Stimulated activated naive CD8-positive, alpha-beta T cell treated with anti-CD3 and anti-CD28 coated beads, Interleukin-15, Interleukin-2, amounts not matched to agents 100 U/mL and 50 U/mL, for 24 hours (primary cell): Measurements from ENCODE around the gene MAP3K2.

Experiments
- ATAC-seq: fragments of 150-1000 bp; cut with Tn5 transposase; one replicate; pipeline ENCODE4 v1.10.0; 2021
- DNase-seq: peaks from one replicate; pipeline ENCODE4 v3.0.0; 2021

Gene MAP3K2

DNA sequence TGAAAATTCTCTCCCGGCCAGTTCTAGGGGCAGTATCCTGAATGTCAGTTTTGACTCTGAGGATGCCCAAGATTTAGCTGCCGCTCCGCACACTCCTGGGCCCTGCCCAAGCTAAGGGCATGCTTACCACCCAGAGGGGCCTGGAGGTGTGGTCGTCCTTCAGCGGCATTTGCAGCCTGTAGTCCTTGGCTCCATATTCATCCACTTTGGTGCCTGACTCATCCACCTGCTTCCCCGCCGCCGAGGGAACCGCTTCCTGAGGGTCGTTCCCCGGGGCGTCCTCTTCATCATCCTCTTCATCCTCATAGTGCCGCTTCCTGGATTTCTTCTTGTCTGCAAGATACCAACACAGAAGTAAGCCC lies 94.4 kb downstream of the MAP3K2 start:
- peak; percentile 12 for ATAC-seq
- DNase-seq = no peak

DNA sequence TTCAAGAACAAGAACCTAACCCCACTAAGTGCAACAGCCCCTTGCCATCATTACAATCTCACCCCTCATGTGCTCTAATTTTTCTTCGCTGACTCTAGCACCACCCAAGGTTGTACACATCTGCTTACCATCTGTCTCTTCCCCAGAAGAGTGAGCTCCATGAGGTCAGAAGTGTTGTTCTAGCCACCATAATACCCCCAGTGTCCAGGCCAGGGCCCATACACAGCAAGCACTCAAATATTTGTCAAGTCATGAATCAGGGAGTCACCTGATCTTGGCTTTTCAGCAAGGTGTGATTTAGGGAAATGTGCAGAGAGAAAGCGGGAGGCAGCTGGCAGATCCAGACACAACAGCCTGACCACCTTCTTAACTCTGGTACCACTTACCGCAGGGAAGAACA lies 99.5 kb downstream of the MAP3K2 start:
- ATAC-seq = no peak
- DNase-seq = no peak

DNA sequence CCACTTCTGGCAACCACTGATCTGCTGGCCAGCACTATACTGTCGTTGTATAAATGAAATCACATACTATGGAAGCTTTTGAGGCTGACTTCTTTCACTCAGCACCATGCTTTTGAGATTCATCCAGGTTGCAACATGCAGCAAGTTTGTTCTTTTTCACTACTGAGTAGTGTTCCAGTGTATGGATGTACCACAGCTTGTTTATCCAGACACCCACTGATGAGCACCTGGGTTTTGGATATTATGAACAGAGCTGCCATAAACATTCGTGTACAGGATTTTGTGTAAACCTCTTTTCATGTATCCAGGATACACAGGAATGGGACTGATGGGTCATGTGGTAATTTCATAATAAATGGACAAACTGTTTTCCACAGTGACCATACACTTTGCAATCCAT lies 104.5 kb downstream of the MAP3K2 start:
- DNase-seq (no peak), ATAC-seq (no peak)

DNA sequence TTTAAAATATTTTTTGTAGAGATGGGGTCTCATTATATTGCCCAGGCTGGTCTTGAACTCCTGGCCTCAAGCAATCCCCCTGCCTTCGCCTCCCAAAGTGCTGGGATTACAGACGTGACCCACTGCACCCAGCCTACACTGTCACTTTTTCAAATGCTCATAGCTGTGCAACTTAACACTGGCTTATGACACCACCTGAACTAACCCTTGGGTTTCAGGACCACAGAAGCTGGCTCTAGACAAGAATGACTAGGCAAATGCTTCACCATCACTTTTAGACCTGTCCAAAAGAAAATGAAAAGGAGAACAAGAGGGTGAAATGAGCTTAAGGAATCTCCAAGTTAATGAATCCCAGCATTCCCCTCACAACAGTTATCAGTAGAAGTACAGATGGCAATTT lies 107.1 kb downstream of the MAP3K2 start:
- DNase-seq = no peak
- ATAC-seq = no peak

DNA sequence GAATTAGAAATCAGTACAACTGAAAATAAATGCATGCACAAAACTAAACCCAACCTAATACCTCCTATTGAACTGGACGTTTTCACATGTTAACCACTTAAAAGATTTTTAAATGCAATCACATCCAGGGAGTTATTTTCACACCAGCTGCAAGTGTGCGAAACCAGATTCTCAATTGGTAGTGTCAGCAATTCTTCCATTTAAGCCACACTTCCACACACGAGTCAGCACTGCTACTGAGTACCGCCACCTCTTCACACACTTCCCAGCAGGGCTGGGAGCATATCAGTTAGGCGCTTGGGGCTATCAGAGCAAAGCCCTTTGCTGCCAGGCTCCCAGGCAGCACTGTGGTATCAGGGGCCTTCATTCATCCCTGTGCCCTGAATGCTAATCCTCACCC lies 108.0 kb downstream of the MAP3K2 start:
- ATAC-seq = no peak
- no peak for DNase-seq

DNA sequence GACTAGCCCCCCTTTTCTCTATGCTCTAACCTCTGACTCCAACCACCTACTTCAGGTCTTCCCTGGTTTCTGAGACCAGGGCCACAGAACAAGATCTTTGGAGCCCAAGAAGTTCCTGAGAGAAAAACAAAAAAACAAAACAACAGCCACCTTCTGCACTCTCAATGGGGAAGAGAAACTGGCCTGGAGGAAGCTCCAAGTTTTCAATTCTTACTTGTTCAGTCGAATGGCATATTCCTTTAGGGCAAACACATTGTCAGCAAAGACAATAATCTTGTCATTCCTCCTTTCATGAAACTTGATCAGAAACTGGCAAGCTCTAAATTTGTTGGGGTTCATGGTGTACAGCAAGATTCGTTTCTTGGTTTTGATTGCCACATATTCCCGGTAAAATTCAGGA lies 108.8 kb downstream of the MAP3K2 start:
- ATAC-seq (no peak), DNase-seq (no peak)

DNA sequence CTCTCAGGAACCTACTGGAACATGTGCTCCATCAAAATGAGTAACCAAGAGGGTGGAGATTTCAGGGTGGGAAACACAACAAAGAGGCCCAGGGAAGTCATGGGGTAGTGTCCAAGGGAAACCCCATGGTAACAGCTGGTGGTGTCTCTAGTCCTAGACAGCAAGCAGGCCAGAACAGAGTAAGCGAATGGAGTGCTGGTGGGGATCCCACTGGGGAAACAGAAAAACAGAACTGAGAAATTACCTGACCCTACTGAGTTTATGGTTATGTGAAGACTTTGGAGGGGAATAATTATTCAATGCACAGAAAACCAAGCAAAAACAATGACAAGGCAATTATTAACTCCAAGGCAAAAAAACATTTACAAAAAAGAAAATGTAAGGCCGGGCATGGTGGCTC lies 110.7 kb downstream of the MAP3K2 start:
- DNase-seq = no peak
- no peak for ATAC-seq

DNA sequence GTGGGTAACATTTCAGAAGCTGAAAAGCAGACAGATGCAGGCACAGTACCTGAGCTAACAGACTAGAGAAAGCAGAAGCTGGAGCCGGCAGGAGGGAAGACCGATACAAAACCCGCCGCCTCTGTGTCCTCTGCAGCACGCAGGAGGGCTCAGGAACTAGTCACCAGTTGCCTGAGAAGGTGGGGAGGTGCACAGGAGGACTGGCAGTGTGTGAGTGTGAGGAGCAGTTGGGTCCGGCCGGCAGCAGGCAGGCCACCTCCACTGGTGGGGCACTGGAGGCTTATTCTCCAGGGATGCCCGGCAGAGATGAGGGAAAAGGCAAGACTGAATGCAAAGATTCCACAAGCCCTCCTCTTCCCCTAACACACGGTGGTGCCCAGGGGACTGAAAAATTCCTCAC lies 112.0 kb downstream of the MAP3K2 start:
- no peak for DNase-seq
- ATAC-seq = no peak

DNA sequence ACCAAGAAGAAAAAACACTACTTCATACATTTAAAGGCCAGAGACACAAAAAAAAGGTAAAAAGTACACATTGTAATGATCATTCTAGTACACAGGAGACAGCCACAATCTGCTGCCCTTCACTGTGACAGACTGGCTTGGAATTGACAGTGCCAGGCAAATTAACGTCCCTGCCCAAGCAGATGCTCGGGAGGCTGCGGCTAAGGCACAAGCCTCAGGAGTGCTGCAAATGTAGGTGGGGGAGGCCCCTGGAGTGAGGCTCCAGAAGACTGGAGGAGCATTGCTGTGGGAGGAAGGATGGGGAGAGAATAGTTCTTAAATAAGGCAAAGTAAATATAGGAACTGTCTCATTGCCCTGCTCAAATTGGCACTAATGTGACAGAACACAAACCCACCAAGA lies 112.4 kb downstream of the MAP3K2 start:
- DNase-seq = no peak
- ATAC-seq = no peak

DNA sequence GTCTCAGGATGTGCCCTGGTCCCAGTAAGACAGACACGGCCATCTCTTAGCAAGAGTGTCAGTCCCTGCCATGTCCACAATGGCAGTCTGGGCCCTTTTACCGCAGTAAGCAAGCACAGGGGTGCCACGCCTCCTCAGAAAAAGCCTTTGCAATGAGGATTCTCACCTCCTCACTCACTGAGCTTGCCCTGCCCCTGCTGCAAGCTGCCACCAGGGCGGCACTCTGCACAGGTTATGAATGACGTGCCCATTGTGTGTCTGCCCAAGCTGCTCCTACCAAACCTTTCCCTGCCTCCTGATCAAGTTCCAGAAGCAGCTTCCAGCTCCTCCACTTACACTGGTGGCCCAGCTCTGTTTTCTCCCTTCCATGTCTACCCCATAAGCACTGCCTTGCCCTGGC lies 117.1 kb downstream of the MAP3K2 start:
- DNase-seq = peak; percentile 10
- ATAC-seq = no peak

DNA sequence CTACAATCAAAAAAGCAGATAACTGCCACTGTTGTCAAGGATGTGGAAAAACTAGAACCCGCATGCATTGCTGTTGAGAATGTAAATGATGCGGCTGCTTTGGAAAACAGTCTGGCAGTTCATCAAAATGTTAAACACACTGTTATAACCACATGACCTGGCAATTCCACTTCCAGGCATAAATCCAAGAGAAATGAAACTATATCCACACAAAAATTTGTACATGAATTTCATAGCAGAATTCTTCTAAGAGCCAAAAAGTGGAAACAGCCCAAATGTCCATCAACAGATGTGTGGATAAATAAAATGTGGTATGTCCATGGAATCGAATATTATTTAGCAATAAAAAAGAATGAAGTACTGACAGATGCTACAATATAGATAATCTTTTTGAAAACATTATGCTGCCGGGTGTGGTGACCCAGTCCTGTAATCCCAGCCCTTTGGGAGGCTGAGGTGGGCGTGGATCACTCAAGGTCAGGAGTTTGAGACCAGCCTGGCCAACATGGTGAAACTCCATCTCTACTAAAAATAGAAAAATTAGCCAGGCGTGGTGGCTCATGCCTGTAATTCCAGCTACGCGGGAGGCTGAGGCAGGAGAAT lies 125.9 kb downstream of the MAP3K2 start:
- DNase-seq (no peak), ATAC-seq (no peak)

DNA sequence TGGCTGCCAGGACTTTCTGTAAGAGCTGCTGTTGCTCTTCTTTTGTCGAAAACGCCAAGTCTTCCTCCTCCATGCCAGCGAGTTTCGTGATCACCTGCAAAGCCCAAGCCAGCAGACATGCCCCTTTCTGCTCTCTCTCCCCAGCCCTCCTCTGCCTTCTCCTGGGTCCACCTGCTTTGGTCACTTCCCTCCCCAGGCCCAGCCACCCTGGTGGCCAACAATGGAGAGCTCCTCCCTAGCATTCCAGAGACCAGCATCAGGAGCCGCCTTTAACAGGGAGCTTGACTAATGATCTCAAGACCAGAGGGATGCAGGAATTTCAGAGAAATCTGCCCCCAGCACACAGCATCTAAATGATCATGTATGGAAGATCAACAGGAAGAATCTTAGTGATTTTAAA lies 128.4 kb downstream of the MAP3K2 start:
- no peak for DNase-seq
- no peak for ATAC-seq

DNA sequence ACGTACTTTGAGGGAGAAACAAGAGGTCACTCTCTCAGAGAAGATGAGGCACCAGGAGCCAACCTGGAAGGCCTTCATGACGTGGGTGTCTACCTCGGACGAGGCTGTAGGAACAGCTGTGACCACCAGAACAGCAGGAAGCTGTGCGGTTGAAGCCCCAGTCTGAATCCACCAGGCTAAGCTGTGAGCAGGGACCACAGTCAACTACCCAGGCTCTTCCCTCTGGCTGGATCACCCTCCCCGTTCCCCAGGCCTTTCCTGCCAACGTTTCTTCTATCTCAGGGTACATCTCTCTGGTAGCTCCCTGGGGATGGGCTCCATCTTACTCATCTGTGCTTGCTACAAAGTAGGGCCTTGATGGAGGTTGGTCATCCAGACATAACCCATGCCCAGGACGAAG lies 130.9 kb downstream of the MAP3K2 start:
- ATAC-seq (no peak), DNase-seq (no peak)

DNA sequence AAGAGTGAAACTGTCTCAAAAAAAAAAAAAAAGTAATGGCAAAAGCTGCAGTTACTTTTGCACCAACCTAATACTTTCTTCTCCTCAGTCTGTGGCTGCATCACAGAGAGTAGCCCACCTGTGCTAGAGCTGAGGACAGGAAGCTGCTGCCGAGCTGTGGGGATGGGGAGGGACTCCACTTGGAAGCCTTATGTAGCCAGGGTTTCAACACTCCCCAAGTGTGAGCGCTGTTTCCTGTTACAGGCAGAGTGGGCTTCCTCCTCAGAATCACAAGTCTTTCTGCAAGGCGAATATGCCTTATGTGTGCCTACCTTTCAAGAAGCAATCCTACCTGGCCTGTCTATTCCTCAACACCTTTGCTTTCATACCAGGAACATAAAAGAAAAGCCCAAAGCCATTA lies 131.4 kb downstream of the MAP3K2 start:
- ATAC-seq (no peak), DNase-seq (no peak)

DNA sequence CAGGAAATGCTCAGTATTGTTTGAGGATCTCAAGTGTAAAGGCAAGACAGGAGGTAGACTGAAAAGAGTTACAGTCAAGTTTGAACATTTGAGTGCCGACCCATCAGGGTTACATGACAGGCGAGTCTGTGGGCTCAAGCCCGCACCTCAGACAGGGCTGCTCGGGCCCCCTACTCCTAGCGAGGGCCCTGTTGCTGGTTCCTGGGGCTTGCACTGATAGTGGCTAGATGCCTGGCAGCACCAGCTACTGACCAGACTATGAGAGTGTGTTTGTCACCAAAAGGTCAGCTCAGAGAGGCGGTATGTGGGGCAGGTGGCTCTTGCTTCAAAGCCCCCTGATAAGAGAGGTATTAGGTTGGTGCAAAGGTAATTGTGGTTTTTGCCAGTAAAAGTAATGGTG lies 132.1 kb downstream of the MAP3K2 start:
- DNase-seq (no peak), ATAC-seq (no peak)

DNA sequence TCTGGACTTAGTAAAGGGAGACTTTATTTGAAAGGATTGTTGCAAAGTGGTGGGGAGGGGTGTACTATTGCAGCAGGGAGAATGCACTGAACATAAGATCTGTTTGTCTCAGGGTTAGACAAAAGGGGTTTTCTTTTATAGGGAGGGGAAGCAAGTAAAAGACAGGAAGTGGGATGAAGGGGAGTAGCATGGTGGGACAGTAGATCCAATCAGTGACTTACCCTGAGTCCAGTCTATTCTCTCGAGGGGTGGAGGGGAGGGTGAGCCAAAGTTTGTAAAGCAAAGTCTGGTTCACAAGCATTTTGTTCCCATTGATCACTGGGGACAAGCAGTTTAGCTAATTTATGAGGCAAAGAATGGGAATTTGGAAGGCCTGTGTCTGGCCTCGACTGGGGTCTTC lies 132.6 kb downstream of the MAP3K2 start:
- DNase-seq (no peak), ATAC-seq (no peak)

DNA sequence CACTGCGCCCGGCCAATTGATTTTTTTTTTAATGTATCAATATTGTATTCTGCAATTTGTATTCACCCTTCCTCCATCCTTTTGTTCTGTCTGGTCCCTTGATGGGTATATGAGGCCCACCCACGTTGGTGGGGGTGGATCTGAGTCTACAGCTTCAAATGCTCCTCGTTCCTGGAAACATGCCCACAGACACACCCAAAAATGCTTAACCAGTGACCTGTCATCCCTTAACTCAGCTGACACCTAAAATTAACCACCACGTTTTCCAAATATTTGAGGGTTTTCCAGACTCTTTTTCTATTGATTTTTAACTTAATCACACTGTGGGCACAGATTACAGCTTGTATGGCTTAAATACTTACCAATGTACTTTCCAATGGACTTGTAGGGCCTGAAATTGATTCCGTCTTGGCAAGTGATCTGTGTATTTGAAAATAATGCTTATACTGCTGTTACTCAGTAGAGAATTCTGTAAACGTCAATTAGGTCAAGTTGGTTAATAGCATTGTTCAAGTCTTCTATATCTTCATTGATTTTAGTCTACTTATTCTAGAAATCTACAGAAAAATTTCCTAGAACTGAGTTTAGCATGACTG lies 133.3 kb downstream of the MAP3K2 start:
- no peak for ATAC-seq
- no peak for DNase-seq
